Gastroesophageal sphincter (tissue), 4 donors: ENCODE results near the gene CACNA1A. TPM values are rescaled to one million over a fixed set of nuclear protein-coding genes. Genes with fewer than 3 reads are reported as not detected.
A peak's percentile ranks its signal among the peaks of the same experiment; 100 is the strongest.

ENCODE experiments used
- ATAC-seq: fragments of 150-250 bp; one replicate; pipeline ENCODE4 v1.9.1; 2016; ENCODE audit warnings: mild to moderate bottlenecking, moderate library complexity
- H3K27ac ChIP-seq, 4 donors: fragments of 200-600 bp; sonication (generic) in 3 of 4; 1 replicate in 3 of 4; 2 replicates in 1 of 4; pipeline ENCODE4 v1.5.1; 2016 to 2019
- H3K27me3 ChIP-seq: fragments of 200-600 bp; sonication (generic); one replicate; pipeline ENCODE4 v1.5.1; 2019
- H3K36me3 ChIP-seq, 2 donors: fragments of 200-600 bp; sonication (generic); one replicate each; pipeline ENCODE4 v1.5.1; 2019; ENCODE audit warnings: control low read depth in 1 of 2
- H3K4me1 ChIP-seq, 3 donors: fragments of 200-600 bp; sonication (generic); 1 replicate in 2 of 3; 2 replicates in 1 of 3; pipeline ENCODE4 v1.5.1; 2016 to 2019; ENCODE audit warnings: control low read depth in 2 of 3
- H3K4me3 ChIP-seq, 2 donors: fragments of 200-600 bp; sonication (generic); one replicate each; pipeline ENCODE4 v1.5.1; 2019; ENCODE audit warnings: mild to moderate bottlenecking in 1 of 2, moderate library complexity in 1 of 2
- H3K9me3 ChIP-seq, 3 donors: fragments of 200-600 bp; sonication (generic); one replicate each; pipeline ENCODE4 v1.5.1; 2017 to 2019; ENCODE audit warnings: control low read depth in 2 of 3
- CTCF ChIP-seq, 4 experiments: fragments of 200-600 bp in 2 of 4; fragments of 450-650 bp in 2 of 4; sonication (generic) in 1 of 4; IDR thresholded peaks; one replicate each; pipeline ENCODE4 v1.5.1; 2017 to 2019; ENCODE audit warnings: antibody characterized with exemption in 4 of 4, mild to moderate bottlenecking in 2 of 4, moderate library complexity in 2 of 4
- EP300 ChIP-seq: sonication (generic); formaldehyde crosslinking; IDR thresholded peaks from one replicate; pipeline ENCODE4 v1.6.1; 2017; ENCODE audit warnings: antibody characterized with exemption, mild to moderate bottlenecking
- POLR2A ChIP-seq, 2 donors: fragments of 450-650 bp; IDR thresholded peaks; one replicate each; pipeline ENCODE4 v1.6.1; 2017; ENCODE audit warnings: antibody characterized with exemption in 2 of 2, mild to moderate bottlenecking in 2 of 2, moderate library complexity in 1 of 2
- POLR2AphosphoS5 ChIP-seq: sonication (generic); formaldehyde crosslinking; IDR thresholded peaks from one replicate; pipeline ENCODE4 v1.6.1; 2017; ENCODE audit warnings: antibody characterized with exemption
- WGBS, 2 donors: methylation state at CpG; one replicate each; pipeline ENCODE4 v1.1.5; 2018; ENCODE audit warnings: low coverage in 1 of 2; 5-methylcytosine and 5-hydroxymethylcytosine counted together
- total RNA-seq, 4 donors: library from RNA; depleted of rRNA; stranded (reverse); fragments of >200 nt; gene quantifications; one replicate each; pipeline ENCODE4 v1.1.0, GENCODE V29; 2016

CACNA1A gene
- total RNA-seq, 4 donors from 2014 or later, result 0.54 to 1.3 (median 0.93) TPM; not detected in 1

GRCh38 chr19:13526552-13526951 is 20.3 kb upstream of the CACNA1A start:
- peaks cover 0 to 13% (median 0%) of the 10 kb centered on the region in 3 donors for H3K9me3 ChIP-seq
- H3K36me3 ChIP-seq, result no peaks in the 10 kb centered on the region
- no peak overlapping the region for H3K4me3 ChIP-seq
- no peaks in the 10 kb centered on the region for H3K4me1 ChIP-seq
- H3K27me3 ChIP-seq, result peaks cover 68% of the 10 kb centered on the region
- 0% methylated on average over 1 to 2 of the region's 2 CpGs for WGBS, 2 donors
- no peak overlapping the region for H3K27ac ChIP-seq
- TF ChIP-seq POLR2A (IDR thresholded peaks at IDR 0.05) (no peak), CTCF (IDR thresholded peaks at IDR 0.05) (no peak), POLR2AphosphoS5 (no peak), EP300 (no peak)
- ATAC-seq, result no peak

GRCh38 chr19:13521066-13521465 is 14.8 kb upstream of the CACNA1A start:
- Histone ChIP-seq H3K27me3 (peaks cover 45% of the 10 kb centered on the region), H3K4me1 (no peaks in the 10 kb centered on the region), H3K9me3 (peaks cover 0 to 31% (median 0%) of the 10 kb centered on the region in 3 donors), H3K36me3 (no peaks in the 10 kb centered on the region), H3K4me3 (no peak overlapping the region), H3K27ac (no peak overlapping the region)
- no peak for ATAC-seq
- no peak for TF ChIP-seq POLR2AphosphoS5

GRCh38 chr19:13511947-13512346 is 5.7 kb upstream of the CACNA1A start:
- Histone ChIP-seq H3K4me3 (no peak overlapping the region), H3K4me1 (no peaks in the 10 kb centered on the region), H3K9me3 (peaks cover 0 to 7% (median 0%) of the 10 kb centered on the region in 3 donors), H3K27ac (no peak overlapping the region), H3K36me3 (no peaks in the 10 kb centered on the region), H3K27me3 (peaks cover 80% of the 10 kb centered on the region)
- WGBS, 2 donors, result 40 to 64% methylated on average over 2 of the region's 2 CpGs
- TF ChIP-seq POLR2A (IDR thresholded peaks at IDR 0.05) (no peak), POLR2AphosphoS5 (no peak), EP300 (no peak), CTCF (IDR thresholded peaks at IDR 0.05) (no peak)
- ATAC-seq, result no peak

- Histone ChIP-seq H3K36me3 (no peaks in the 10 kb centered on the region), H3K4me3 (no peak overlapping the region), H3K9me3 (peaks cover 0 to 7% (median 0%) of the 10 kb centered on the region in 3 donors), H3K27ac (no peak overlapping the region), H3K4me1 (peaks cover 0 to 12% (median 6%) of the 10 kb centered on the region in 3 donors), H3K27me3 (peaks cover 95% of the 10 kb centered on the region)
- WGBS, 2 donors, result 0 to 4% methylated on average over 11 to 15 of the region's 22 CpGs
- no peak for ATAC-seq
- TF ChIP-seq EP300 (no peak), CTCF (IDR thresholded peaks at IDR 0.05) (no peak), POLR2AphosphoS5 (no peak), POLR2A (IDR thresholded peaks at IDR 0.05) (no peak)
Observed at GRCh38 chr19:13507053-13507611, 853 bp upstream of the CACNA1A start.

- no peak for ATAC-seq
- Histone ChIP-seq H3K4me1 (peaks cover 0 to 12% (median 6%) of the 10 kb centered on the region in 3 donors), H3K27ac (no peak overlapping the region), H3K36me3 (no peaks in the 10 kb centered on the region), H3K4me3 (peak overlapping the region in 1 of 2 donors; percentile 47), H3K27me3 (peaks cover 96% of the 10 kb centered on the region), H3K9me3 (peaks cover 0 to 7% (median 0%) of the 10 kb centered on the region in 3 donors)
- no peak for TF ChIP-seq EP300
- TF ChIP-seq CTCF (IDR thresholded peaks at IDR 0.05), result no peak
- TF ChIP-seq POLR2A (IDR thresholded peaks at IDR 0.05), result no peak
- no peak for TF ChIP-seq POLR2AphosphoS5
- 8% methylated on average over 10 of the region's 69 CpGs; no CpG with 5 or more reads in 1 of the 2 donors for WGBS, 2 donors
Observed at GRCh38 chr19:13505761-13506470, 363 bp downstream of the CACNA1A start.
